UCSD-AML1 (cell line): ENCODE data around the gene LIG1.

ENCODE experiments used
- DNase-seq: peaks from one replicate; lab custom pipeline; 2025; ENCODE audit not compliant: unreplicated experiment; lab: John Stamatoyannopoulos, UW

LIG1 gene

DNA sequence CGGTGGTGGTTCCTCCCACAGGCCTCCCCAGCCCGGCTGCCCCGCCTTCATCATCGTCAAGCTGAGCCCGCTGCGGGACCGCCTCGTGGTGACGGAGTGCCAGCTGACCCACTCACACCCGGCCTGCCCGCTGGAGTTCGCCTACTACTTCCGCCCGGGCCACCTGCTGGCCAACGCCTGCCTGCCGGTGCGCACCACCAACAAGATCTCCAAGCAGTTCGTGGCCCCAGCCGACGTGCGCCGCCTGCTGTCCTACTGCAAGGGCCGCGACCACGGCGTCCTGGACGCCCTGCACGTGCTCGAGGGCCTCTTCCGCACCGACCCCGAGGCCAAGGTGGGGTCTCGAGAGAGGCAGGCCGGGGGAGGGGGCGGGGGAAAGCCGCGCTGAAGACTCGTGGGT, 12.3 kb upstream of the LIG1 start:
- no peak for DNase-seq

DNA sequence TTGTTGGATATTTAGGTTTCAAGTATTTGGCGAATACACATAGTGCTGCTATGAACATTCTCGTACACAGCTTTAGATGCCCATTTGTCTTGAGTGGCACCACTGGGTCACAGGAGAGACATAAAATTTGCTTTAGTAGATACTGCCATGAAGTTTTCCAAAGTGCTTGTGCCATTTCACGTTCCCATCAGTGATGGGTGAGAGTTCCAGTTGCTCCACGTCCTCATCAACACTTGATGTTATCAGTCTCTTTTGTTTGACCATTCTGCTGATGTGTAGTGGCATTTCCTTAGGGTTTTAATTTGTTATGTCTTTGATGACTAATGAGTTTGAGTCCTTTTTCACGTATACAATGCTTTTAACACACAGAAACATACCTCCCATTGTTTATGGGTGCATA, 11.4 kb upstream of the LIG1 start:
- DNase-seq, result no peak

DNA sequence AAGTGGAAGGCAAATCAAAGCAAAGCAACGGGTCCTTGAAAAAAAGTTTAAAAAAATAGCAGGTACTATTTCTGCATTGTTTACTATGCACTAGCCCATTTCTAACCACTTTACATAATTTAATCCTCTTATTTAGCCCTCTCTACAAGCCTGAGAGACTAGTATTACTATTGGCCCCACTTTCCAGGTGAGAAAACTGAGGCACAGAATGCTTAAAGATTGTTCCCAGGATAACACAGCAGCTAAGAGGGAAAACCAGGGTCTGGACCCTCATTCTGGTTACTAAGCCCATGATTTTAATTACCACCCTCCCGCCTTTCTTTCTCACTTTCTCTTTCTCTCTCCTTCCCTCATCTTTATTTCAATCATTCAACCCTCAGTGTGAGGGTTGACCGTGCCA, 6.1 kb upstream of the LIG1 start:
- no peak for DNase-seq

DNA sequence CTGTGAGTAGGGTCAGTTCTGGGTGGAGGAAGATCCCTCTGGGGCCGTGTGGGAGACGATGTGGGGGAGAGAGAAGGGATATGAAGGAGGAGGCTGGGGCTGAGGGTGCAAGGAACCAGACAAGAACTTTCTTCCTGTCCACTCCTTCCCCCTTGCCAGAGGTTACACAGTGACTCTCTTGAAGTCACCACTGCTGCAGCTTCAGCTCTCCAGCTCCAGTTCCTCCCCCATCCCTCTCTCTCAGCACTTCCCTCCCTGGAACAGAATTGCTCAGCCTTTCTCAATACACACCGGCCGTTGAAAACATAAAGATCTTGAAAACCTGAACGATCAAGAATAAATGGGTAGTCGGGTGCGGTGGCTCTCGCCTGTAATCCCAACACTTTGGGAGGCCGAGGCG, 5.4 kb upstream of the LIG1 start:
- peak; percentile 39 for DNase-seq

DNA sequence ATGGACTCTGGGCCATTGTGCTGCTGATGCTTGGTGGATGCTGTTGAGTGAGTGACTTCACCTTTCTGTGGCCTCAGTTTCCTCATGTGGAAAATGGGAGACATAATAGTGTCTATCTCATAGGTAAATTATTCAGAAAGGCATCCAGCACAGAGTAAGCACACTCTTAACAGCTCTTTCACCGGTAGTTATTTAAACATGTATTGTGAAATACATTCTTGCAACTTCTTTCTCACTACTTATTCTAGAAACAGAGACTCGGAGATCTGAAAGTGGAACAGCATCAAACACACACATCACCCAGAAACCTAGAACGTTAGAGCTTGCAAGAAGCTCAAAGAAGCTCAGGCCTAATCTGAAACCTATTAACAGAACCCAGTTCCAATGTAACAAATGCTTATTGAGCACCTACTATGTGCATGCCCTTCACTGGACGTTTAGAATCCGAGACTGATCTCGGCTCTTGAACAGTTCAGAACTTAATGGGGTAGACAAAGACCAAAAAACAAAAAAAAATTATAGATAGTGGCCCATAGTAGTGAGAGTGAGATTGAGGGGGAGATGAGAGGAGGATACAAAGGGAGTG, 4.4 kb upstream of the LIG1 start:
- DNase-seq, result no peak

DNA sequence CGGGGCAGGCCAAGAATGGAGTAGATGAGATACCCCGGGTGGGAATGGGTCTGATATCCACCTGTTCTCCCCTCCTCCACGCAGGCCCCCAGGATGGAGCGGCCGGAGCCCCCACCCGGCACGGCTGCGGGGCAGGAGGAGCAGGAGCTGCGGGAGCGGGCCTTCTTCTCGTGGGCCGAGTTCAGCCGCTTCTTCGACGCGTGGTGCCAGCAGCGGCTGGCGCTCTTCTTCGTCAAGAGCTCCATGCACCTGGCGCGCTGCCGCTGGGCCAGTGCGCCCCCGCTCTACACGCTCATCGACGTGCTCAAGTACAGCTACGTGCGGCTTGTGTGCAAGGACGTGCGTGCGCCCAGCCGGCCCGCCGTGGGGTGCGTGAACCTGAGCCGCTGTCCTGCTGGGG, 1.6 kb upstream of the LIG1 start:
- DNase-seq, result no peak

DNA sequence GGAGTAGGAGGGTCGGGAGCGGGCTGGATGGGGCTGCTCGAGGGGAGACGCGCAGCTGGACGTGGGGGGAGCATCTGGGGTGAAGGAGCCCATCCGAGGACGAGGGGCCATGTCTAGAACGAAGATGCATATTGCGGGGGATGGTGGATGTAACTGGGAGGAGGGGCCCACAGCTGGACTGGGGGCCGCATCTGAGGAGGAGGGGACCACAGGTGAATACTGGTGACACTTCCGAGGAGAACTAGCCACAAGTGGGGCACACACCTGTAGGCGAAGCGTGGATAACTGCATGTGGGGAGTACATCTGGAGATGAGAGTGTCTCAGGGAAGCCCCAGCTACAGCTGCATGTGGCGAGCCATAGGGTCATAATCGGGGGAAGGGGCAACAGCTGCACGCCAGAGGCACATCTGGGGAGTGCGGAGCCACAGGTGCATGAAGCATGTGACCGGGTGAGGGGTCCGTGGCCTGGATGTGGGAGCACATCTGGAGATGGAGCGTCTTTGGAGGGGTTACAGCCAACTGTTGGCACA, 738 bp upstream of the LIG1 start:
- DNase-seq, result no peak

DNA sequence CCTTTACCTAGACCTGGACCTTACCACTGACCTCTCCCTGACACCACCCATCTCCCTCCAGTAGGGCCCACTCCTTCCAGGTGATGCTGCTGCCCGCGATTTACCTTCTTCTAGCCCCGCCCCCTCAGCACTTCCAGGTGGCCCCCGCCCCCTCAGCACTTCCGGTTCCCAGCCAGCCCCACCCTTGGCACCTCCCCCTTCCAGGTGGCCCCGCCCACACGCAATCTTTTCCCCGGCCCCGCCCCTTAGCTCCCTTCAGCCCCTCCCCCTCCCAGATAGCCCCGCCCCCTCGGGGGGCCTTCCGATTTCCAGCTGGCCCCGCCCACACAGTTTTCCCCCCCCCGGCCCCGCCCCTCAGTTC, 586 bp downstream of the LIG1 start:
- DNase-seq, result peak; percentile 81

DNA sequence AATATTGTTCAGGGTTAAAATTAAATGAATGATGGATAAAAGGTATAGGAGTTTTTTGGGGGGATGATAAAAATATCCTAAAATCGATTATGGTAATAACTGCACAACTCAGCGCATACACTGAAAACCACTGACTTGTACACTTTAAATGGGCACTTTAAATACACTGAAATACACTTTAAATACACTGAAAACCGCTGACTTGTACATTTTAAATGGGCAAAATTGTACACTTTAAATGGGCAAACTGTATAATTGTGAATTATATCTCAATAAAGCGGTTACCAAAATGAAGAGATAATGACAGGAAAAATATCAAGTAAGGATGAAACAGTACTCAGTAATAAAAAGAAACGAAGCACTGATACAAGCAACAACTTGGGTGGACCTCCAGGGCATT, 1.5 kb downstream of the LIG1 start:
- no peak for DNase-seq

DNA sequence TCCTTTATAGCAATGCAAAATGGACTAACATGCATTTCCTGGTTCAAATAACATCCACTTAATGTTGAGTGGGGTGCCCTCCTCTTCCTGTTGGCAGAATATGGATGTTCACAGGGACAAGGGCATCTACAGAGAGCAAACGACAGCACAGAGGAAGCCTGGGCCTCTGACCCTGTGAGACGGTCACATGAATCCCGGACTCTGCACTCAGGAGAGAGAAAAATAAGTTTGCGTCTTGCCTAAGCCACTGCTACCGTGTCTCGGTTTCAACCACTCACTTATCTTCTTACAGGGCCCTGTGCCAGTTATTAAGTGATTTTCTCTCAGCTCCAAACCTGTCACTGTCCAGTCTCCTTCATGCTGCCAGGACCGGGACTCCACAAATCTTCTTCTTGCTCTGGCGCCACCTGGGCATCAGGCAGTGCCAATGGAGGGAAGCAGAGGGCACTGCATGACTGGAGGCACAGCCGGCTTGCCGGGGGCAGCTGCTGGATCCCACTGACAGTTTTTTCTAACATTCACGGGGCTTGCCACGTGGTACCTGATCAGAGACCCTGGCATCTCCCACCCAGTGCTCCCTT, 11.8 kb downstream of the LIG1 start:
- DNase-seq, result no peak

DNA sequence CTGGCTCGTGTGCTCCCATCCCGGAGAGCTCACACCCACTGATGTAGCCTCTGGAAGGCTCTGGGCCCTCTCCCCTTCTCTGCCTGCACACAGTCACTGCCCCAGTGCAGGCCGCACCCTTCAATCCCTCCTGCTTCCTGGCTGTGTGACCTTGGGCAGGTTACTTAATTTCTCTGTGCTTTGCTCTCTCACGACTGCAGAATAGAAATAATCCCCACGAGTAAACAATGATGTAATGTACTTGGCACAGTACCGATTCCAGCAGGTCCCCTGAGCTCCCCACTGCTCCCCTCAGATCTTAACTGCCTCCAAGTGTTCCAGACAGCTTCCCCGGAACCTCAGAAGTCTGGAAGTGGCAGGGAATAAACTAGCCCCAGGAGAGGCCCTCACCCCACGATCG, 16.1 kb downstream of the LIG1 start:
- DNase-seq, result no peak

DNA sequence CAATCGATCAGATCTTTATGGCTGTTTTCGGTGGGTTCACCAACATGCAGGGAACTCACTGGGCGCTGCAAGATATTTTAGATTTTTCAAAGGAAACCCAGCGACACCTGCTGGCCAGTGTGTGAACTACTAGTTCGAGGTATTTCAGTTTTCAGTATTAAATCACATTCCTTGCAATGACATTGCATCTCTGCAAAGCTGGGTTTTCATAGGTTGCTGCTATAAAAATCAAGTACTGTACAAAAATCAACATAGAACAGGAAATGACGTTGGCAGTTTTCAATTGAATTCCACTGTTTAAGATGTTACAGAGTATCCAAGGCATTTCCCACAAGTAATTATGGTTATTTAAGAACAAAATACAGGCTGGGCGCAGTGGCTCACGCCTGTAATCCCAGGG, 17.6 kb downstream of the LIG1 start:
- peak; percentile 61 for DNase-seq

DNA sequence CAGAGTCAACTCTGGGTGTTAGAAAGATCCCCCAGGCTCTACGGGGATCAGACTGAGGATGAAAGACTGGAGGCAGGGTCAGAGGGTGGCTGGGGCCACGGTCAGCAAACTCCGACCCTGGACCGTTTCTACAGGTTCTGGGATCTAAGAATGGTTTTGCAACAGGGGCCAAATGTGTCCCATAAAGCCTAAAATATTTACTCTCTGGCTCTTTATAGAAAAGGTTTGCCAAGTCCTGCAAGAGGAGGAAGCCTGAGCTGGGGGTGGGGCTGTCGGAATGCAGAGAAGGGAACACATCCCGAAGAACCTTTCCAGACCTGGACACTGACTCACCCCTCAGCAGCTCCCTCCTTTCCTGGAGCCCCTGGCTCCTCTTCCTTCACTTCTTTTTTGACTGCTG, 20.7 kb downstream of the LIG1 start:
- no peak for DNase-seq

DNA sequence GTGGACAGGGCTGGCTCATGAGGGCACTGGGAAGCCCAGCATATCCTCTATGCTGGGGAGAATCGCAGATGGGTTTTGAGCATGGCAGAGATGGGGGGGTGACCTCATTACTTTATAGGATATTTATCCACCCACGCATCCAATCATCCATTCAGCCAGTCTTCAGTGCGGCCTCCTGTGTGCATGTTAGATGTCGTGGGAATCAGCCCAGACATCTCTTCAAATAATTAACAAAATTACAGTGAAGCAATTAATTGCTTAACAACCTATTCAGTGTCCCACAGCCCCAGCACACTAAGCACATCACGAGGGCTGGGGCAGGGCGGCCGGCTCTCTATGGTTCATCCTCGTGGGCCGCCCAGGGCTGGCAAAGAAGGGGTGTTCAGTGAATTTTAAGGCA, 21.6 kb downstream of the LIG1 start:
- no peak for DNase-seq

DNA sequence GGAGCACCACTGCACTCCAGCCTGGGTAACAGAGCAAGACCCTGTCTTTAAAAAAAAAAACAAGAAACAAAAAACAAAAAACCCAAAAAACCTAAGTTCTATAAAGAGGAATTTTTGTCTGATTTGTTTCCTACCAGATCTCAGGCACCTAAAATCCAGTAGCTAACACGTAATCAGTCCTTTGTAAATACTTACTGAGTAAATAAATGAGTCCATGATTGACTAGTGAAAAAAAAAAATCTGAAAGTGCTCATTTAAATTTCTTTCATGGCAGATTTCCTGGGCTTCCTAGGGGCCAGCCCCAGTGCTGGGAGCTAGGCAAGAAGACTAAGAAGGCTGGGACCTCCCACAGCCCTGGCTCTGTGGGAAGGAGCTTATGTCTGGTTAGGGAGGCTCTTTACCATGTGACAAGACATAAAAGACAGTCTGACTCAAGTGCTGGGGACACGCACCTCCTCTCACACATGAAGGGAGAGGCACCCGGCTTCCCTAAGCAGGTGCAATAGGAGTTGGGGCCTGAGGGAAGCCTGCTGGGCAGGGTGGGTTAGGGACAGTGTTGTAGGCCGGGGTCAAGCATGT, 22.5 kb downstream of the LIG1 start:
- DNase-seq, result no peak

DNA sequence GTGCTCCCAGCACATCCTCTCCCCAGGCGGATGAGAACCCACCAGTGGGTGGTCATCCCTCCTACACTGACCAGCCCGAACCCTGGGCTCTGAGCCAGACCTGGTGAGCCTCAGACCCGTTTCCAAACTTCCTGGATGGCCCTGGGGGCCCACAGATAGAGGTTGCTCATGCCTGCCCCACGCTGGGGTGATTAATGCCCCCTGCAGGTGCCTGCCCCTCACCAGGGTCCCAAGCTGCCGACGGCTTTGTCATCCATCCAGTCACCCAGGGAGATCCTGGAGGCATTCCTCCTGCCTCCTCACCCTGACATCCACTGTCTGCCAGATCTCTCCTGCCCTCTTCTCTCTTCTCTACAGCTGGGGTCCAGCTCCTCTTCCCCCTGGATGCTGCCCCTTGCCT, 31.1 kb downstream of the LIG1 start:
- DNase-seq, result no peak

DNA sequence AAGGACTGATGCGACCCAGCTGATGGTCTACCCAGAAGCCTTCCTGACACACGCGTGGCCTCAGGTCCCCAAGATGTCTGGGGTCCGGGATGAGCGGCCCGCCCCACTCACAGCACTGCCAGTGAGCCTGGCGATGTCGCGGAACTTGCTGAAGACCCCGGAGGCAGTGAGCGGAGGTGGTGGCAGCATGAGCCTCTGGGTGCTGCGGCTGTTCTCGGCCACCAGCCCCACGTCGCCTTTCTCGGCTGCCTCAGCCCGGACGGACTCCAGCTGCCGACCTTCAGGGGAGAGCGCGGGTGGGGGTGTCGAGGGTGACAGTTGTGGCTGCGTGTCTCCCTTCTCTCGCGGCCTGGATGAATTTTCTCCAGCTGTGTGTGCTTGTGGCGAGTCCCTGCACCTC, 32.7 kb downstream of the LIG1 start:
- no peak for DNase-seq

DNA sequence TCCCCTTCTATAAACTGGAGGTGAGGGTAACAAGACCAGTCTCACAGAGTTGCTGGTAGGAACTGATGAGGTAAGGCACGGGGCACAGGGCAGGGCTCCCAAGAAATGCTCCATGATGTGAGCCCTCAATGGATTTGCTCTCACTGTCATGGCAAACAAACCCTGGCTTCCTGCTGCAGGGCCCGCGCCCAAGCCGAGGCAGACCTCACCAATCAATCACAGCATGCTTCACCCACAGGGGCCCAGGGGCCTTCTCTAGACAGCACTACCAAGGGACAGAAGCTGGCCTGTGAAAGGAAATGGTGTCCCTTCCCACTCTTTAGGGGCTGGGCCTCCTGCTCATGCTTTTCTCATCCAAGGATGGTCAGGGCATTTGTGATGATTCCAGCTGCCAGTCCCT, 33.6 kb downstream of the LIG1 start:
- DNase-seq, result no peak

DNA sequence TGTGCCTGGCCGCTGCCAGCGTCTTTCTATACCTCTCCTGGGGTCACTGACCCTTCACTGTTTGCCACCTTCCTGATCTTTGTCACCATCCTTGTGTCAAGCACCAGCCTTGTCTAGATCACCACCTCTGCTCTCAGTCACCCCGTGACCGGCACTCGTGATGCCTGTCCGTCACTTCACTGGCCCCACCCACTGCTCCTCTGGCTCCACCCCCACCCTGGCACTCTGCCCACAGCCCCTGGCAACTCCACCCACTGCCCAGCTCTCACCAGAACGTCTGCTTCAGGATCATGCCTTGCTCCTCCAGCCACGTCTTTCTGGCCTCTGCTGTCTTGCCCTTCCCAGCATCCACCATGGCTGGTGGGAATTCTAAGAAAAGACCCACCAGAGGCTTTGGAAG, 34.7 kb downstream of the LIG1 start:
- DNase-seq, result no peak

DNA sequence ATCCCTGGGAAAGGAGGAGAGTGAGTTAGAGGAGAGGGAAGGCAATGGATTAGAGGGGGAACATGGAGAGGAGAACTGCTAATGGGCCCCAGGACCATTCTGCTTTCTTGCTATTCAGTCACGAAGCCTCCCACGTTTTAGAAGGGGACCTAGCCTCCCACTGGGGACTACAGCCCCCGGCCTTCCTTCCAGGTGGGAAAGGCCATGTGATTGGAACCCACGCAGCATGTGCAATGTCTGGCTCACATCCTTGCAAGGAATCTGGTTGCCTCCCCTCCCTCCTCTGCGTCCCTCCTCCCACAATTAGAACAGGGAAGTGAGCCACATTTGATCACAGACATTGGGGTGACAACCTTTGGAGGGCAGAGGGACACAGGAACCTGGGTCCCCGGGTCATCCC, 37.0 kb downstream of the LIG1 start:
- DNase-seq, result no peak

DNA sequence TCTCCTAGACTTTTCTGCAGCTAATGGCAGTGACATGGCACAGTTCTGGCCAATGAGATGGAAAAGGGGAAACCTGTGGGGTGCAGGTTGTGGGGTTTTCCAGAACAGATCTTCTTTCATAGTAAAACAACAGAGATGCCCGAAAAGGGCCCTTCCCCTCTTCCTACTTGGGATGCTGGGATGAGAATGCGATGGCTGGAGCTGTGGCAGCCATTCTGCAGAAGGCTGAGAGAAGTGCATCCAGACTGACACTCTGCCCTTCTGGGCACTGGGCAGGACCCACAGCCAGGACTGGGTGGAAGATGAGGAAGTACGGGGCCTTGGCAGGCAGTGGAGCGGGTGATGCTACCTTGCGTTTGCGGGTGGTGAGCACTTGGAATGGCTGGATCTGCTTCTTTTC, 42.6 kb downstream of the LIG1 start:
- no peak for DNase-seq

DNA sequence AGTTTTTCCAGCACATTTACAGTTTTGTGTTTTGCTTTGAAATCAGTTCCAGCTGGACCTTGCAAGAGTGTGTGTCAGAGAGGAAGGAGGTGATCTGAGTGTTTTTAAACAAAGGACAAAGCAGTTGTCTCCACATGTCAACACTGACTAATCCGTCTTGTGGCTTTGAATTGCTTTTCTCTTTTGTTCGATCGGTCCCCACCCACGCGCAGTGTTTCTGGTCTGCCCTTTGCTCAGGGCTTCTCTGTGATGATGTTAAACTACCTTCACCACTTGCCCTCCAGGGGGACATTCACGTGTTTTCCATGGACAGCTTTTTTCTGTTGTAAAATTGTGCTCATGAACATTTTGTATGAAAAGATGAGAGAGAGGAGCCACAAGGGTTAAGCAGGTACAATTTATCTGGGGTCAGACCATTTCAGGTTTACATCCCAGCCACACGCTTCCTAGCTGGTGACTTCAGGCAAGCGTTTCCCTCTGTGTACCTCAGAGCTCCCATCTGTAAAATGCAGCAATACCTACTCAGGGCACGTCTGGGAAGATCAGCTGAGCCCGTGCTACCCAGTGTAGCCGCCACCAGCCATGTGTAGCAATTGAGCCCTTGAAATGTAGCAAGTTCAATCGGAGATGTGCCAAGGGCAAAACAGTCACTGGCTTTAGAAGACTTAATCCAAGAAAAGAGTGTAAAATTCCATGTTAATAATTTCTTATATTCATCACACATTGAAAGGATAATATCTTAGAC, 46.1 kb downstream of the LIG1 start:
- DNase-seq, result peak; percentile 19
